ENCODE results near the gene UMAD1. TPM values are rescaled to one million over a fixed set of nuclear protein-coding genes. Genes with fewer than 3 reads are reported as not detected.

UMAD1 gene
- total and polyA plus RNA-seq, 2 of the 13 experiments (the other 11 are each of a cell fraction or from before 2014, with no cell fraction given): 16.8 to 17.6 TPM

GRCh38 chr7:7771452-7771851 lies 130.9 kb downstream of the UMAD1 start:
- no peak overlapping the region for H3K4me3 ChIP-seq (replicated peaks in 1 of 3; ENCODE audit: insufficient read depth in 1 of 3, low read depth in 2 of 3, low read length in 3 of 3)
- DNase-seq (ENCODE audit: low spot score) (no peak), FAIRE-seq (no peak), ATAC-seq (no peak)
- H3K4me2 ChIP-seq (ENCODE audit: low read depth, low read length): no peak overlapping the region
- H3K27ac ChIP-seq (ENCODE audit: extremely low read length, insufficient read depth, low read length): no peak overlapping the region
- no TSS peak for BruUV-seq (replicated peaks)
- TF ChIP-seq ZMYM3 (CRISPR knock-in tag; IDR thresholded peaks at IDR 0.05): no peak
- no peak for TF ChIP-seq BORCS8-MEF2B (CRISPR knock-in tag; IDR thresholded peaks at IDR 0.05)
- TF ChIP-seq ZNF329 (CRISPR knock-in tag; IDR thresholded peaks at IDR 0.05; ENCODE audit: low read depth): no peak
- TF ChIP-seq E2F2 (CRISPR knock-in tag; IDR thresholded peaks at IDR 0.05; ENCODE audit: borderline replicate concordance): no peak
- no peak for TF ChIP-seq RXRA (CRISPR knock-in tag; IDR thresholded peaks at IDR 0.05)
- TF ChIP-seq, protein P1, sequence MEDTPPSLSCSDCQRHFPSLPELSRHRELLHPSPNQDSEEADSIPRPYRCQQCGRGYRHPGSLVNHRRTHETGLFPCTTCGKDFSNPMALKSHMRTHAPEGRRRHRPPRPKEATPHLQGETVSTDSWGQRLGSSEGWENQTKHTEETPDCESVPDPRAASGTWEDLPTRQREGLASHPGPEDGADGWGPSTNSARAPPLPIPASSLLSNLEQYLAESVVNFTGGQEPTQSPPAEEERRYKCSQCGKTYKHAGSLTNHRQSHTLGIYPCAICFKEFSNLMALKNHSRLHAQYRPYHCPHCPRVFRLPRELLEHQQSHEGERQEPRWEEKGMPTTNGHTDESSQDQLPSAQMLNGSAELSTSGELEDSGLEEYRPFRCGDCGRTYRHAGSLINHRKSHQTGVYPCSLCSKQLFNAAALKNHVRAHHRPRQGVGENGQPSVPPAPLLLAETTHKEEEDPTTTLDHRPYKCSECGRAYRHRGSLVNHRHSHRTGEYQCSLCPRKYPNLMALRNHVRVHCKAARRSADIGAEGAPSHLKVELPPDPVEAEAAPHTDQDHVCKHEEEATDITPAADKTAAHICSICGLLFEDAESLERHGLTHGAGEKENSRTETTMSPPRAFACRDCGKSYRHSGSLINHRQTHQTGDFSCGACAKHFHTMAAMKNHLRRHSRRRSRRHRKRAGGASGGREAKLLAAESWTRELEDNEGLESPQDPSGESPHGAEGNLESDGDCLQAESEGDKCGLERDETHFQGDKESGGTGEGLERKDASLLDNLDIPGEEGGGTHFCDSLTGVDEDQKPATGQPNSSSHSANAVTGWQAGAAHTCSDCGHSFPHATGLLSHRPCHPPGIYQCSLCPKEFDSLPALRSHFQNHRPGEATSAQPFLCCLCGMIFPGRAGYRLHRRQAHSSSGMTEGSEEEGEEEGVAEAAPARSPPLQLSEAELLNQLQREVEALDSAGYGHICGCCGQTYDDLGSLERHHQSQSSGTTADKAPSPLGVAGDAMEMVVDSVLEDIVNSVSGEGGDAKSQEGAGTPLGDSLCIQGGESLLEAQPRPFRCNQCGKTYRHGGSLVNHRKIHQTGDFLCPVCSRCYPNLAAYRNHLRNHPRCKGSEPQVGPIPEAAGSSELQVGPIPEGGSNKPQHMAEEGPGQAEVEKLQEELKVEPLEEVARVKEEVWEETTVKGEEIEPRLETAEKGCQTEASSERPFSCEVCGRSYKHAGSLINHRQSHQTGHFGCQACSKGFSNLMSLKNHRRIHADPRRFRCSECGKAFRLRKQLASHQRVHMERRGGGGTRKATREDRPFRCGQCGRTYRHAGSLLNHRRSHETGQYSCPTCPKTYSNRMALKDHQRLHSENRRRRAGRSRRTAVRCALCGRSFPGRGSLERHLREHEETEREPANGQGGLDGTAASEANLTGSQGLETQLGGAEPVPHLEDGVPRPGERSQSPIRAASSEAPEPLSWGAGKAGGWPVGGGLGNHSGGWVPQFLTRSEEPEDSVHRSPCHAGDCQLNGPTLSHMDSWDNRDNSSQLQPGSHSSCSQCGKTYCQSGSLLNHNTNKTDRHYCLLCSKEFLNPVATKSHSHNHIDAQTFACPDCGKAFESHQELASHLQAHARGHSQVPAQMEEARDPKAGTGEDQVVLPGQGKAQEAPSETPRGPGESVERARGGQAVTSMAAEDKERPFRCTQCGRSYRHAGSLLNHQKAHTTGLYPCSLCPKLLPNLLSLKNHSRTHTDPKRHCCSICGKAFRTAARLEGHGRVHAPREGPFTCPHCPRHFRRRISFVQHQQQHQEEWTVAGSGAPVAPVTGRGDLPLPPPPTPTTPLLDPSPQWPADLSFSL (CRISPR knock-in tag; IDR thresholded peaks at IDR 0.05): no peak
- TF ChIP-seq EEA1 (CRISPR knock-in tag; IDR thresholded peaks at IDR 0.05; ENCODE audit: borderline replicate concordance): no peak
- TF ChIP-seq PPARG (CRISPR knock-in tag; conservative IDR thresholded peaks at IDR 0.05): no peak
- no peak for TF ChIP-seq ZSCAN20 (CRISPR knock-in tag; IDR thresholded peaks at IDR 0.05; ENCODE audit: borderline replicate concordance)
- TF ChIP-seq, protein P2, sequence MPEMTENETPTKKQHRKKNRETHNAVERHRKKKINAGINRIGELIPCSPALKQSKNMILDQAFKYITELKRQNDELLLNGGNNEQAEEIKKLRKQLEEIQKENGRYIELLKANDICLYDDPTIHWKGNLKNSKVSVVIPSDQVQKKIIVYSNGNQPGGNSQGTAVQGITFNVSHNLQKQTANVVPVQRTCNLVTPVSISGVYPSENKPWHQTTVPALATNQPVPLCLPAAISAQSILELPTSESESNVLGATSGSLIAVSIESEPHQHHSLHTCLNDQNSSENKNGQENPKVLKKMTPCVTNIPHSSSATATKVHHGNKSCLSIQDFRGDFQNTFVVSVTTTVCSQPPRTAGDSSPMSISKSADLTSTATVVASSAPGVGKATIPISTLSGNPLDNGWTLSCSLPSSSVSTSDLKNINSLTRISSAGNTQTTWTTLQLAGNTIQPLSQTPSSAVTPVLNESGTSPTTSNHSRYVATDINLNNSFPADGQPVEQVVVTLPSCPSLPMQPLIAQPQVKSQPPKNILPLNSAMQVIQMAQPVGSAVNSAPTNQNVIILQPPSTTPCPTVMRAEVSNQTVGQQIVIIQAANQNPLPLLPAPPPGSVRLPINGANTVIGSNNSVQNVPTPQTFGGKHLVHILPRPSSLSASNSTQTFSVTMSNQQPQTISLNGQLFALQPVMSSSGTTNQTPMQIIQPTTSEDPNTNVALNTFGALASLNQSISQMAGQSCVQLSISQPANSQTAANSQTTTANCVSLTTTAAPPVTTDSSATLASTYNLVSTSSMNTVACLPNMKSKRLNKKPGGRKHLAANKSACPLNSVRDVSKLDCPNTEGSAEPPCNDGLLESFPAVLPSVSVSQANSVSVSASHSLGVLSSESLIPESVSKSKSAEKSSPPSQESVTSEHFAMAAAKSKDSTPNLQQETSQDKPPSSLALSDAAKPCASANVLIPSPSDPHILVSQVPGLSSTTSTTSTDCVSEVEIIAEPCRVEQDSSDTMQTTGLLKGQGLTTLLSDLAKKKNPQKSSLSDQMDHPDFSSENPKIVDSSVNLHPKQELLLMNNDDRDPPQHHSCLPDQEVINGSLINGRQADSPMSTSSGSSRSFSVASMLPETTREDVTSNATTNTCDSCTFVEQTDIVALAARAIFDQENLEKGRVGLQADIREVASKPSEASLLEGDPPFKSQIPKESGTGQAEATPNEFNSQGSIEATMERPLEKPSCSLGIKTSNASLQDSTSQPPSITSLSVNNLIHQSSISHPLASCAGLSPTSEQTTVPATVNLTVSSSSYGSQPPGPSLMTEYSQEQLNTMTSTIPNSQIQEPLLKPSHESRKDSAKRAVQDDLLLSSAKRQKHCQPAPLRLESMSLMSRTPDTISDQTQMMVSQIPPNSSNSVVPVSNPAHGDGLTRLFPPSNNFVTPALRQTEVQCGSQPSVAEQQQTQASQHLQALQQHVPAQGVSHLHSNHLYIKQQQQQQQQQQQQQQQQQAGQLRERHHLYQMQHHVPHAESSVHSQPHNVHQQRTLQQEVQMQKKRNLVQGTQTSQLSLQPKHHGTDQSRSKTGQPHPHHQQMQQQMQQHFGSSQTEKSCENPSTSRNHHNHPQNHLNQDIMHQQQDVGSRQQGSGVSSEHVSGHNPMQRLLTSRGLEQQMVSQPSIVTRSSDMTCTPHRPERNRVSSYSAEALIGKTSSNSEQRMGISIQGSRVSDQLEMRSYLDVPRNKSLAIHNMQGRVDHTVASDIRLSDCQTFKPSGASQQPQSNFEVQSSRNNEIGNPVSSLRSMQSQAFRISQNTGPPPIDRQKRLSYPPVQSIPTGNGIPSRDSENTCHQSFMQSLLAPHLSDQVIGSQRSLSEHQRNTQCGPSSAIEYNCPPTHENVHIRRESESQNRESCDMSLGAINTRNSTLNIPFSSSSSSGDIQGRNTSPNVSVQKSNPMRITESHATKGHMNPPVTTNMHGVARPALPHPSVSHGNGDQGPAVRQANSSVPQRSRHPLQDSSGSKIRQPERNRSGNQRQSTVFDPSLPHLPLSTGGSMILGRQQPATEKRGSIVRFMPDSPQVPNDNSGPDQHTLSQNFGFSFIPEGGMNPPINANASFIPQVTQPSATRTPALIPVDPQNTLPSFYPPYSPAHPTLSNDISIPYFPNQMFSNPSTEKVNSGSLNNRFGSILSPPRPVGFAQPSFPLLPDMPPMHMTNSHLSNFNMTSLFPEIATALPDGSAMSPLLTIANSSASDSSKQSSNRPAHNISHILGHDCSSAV (CRISPR knock-in tag; IDR thresholded peaks at IDR 0.05; ENCODE audit: borderline replicate concordance): no peak
- no peaks in the 10 kb centered on the region for H3K4me1 ChIP-seq (ENCODE audit: insufficient read depth, low read length)
- H3K27me3 ChIP-seq (ENCODE audit: control insufficient read depth in 1 of 2, insufficient read depth in 2 of 2, low read length in 2 of 2): no peaks in the 10 kb centered on the region
- H4K20me1 ChIP-seq (ENCODE audit: insufficient read depth, low read length): no peaks in the 10 kb centered on the region
- intact Hi-C loops (cut with micrococcal nuclease; ENCODE audit: unreplicated experiment) (no loop called here), in situ Hi-C loops (cut with HindIII; ENCODE audit: extremely low pct_ligation_motif_present, low pct_unique_long_range_greater_than_20kb) (no loop called here)
- POLR2A ChIA-PET: no interaction called here
- no peaks in the 10 kb centered on the region for H3K36me3 ChIP-seq (replicated peaks in 1 of 2; ENCODE audit: control insufficient read depth in 1 of 2, insufficient read depth in 2 of 2, low read length in 2 of 2)
- H3K9ac ChIP-seq (ENCODE audit: insufficient read depth, low read depth, low read length): no peak overlapping the region
- H3K79me2 ChIP-seq (ENCODE audit: insufficient read depth, low read length): no peaks in the 10 kb centered on the region
- no peak overlapping the region for H2AFZ ChIP-seq (ENCODE audit: low read length)
- H3K9me3 ChIP-seq (ENCODE audit: low read length): no peaks in the 10 kb centered on the region
- CTCF ChIA-PET (ENCODE audit: low intra/inter-chr PET ratio, low total read pairs): no interaction called here
